ENCODE data around the gene THBS1. TPM values are rescaled to one million over a fixed set of nuclear protein-coding genes. Genes with fewer than 3 reads are reported as not detected.

Gene THBS1
- total RNA-seq, 2 donors from 2014 or later: 13.9 to 16.5 TPM

DNA sequence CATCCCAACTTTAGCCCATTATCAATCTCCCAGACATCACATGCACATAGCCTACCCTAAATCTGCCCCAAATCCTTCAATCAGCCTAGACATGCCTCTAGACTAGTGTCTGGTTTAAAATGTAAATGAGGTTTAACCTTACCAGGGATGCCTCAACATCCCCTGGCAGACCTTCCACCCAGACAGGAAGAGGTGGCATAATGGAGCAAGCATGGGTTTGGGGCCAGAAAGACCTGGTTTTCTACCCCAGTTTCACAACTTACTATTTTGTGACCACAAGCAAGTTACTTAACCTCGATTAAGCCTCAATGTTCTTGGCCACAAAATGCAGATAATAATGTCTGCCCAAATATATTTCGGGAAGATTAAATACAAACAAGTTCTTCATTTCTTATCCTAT is 28.3 kb upstream of the THBS1 start:
- Mint-ChIP-seq H3K27ac (no peak overlapping the region), H3K4me3 (no peak overlapping the region), H3K27me3 (ENCODE audit: insufficient read depth) (peaks cover 1% of the 10 kb centered on the region), H3K9me3 (no peaks in the 10 kb centered on the region), H3K4me1 (peaks cover 4% of the 10 kb centered on the region), H3K36me3 (ENCODE audit: low read depth) (no peaks in the 10 kb centered on the region)
- H3K36me3 ChIP-seq (ENCODE audit: control insufficient read depth, insufficient read depth, low read length): no peaks in the 10 kb centered on the region
- no peaks in the 10 kb centered on the region for H3K27me3 ChIP-seq (ENCODE audit: control insufficient read depth, insufficient read depth, low read length, poor library complexity, severe bottlenecking)
- no peak for DNase-seq
- no peak overlapping the region for H3K27ac ChIP-seq (ENCODE audit: low read depth, low read length)
- no peaks in the 10 kb centered on the region for H3K4me1 ChIP-seq (ENCODE audit: control insufficient read depth, insufficient read depth, low read length)
- H3K9me3 ChIP-seq (ENCODE audit: control insufficient read depth, low read length): no peaks in the 10 kb centered on the region
- H3K9ac ChIP-seq (ENCODE audit: extremely low read depth, low read length, poor library complexity, severe bottlenecking): no peak overlapping the region
- WGBS, 2 experiments (ENCODE audit: insufficient coverage in 1 of 2, insufficient read length in 1 of 2): 92 to 93% methylated on average over 2 of the region's 2 CpGs
- TF ChIP-seq, protein P1, sequence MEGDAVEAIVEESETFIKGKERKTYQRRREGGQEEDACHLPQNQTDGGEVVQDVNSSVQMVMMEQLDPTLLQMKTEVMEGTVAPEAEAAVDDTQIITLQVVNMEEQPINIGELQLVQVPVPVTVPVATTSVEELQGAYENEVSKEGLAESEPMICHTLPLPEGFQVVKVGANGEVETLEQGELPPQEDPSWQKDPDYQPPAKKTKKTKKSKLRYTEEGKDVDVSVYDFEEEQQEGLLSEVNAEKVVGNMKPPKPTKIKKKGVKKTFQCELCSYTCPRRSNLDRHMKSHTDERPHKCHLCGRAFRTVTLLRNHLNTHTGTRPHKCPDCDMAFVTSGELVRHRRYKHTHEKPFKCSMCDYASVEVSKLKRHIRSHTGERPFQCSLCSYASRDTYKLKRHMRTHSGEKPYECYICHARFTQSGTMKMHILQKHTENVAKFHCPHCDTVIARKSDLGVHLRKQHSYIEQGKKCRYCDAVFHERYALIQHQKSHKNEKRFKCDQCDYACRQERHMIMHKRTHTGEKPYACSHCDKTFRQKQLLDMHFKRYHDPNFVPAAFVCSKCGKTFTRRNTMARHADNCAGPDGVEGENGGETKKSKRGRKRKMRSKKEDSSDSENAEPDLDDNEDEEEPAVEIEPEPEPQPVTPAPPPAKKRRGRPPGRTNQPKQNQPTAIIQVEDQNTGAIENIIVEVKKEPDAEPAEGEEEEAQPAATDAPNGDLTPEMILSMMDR (conservative IDR thresholded peaks at IDR 0.05): no peak
- no peak overlapping the region for H3K4me3 ChIP-seq (ENCODE audit: low read length)

DNA sequence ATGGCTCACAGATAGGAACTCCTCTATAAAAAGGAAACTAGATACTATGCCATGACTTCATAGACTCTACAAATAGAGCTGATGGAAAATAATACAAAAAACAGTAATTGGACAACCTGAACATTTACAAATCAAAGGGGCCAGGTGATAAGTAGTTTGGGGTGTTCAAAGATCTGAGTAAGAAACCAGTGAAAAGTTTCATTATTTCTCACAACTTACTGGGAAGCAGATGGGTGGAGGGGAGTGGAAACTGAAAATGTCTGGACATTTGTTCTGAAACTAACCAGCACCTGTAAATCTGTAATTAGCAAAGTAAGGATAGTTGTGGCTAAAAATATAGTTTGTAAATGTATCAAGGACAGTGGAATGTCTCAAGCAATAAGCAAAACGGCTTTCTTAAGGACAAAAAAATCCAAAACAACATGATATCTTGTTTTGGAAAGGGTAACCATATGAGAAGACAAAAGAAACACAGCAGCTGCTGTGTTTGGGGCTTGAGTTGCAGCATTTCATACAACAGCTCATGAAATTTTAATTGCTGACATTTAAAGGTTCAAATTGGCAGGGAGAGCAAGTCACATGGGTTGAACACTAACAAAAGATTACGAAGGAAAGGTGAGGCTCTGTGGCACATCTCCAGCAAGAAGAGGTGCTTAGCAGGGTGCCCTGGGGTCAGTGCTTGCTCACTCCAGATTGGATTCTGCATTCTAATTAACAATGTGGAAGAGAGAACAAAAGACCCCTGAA is 26.8 kb upstream of the THBS1 start:
- peaks cover 4% of the 10 kb centered on the region for H3K4me1 Mint-ChIP-seq

DNA sequence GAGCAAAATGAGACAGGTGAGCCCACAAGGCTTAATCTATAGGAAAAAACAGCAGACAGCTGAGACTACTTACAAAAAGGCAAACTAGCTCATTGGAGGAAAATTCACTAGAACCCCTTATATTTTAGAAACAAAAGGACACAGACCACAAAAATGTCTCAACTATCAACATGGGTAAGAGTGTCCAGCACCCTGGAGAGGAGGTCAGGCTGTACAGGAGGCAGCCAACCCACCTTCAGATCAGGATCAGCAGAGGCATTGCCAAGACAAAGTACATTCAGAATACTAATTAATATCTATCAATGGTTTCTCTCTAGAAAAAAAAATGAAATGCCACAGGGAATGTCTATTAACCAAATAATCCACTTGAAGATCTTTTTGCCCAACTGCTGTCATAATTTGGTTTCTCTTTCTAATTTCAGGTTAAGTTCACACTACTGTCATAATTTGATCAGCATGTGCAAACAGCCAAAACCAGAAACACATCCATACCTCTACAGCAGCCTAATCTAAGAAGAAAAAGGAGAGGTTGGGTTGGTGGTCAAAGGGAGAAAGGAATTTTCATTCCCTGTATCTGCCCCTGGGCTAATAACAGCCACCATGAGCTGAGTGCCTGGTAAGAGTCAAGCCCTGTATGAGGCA is 26.0 kb upstream of the THBS1 start:
- TF ChIP-seq, protein P1 (conservative IDR thresholded peaks at IDR 0.05): no peak
- no peaks in the 10 kb centered on the region for H3K9me3 ChIP-seq (ENCODE audit: control insufficient read depth, low read length)
- peaks cover 4% of the 10 kb centered on the region for H3K4me1 Mint-ChIP-seq
- no peaks in the 10 kb centered on the region for H3K9me3 Mint-ChIP-seq
- no peak overlapping the region for H3K27ac ChIP-seq (ENCODE audit: low read depth, low read length)
- DNase-seq: no peak
- H3K36me3 ChIP-seq (ENCODE audit: control insufficient read depth, insufficient read depth, low read length): no peaks in the 10 kb centered on the region
- H3K36me3 Mint-ChIP-seq (ENCODE audit: low read depth): no peaks in the 10 kb centered on the region
- no peak overlapping the region for H3K27ac Mint-ChIP-seq
- H3K27me3 Mint-ChIP-seq (ENCODE audit: insufficient read depth): peaks cover 1% of the 10 kb centered on the region
- H3K27me3 ChIP-seq (ENCODE audit: control insufficient read depth, insufficient read depth, low read length, poor library complexity, severe bottlenecking): no peaks in the 10 kb centered on the region
- no peak overlapping the region for H3K4me3 Mint-ChIP-seq
- no peak overlapping the region for H3K9ac ChIP-seq (ENCODE audit: extremely low read depth, low read length, poor library complexity, severe bottlenecking)
- H3K4me3 ChIP-seq (ENCODE audit: low read length): no peak overlapping the region
- H3K4me1 ChIP-seq (ENCODE audit: control insufficient read depth, insufficient read depth, low read length): no peaks in the 10 kb centered on the region

More for the DNA sequence above, 26.8 kb upstream of the THBS1 start:
- Histone ChIP-seq H3K4me3 (ENCODE audit: low read length) (no peak overlapping the region), H3K27ac (ENCODE audit: low read depth, low read length) (no peak overlapping the region), H3K9ac (ENCODE audit: extremely low read depth, low read length, poor library complexity, severe bottlenecking) (no peak overlapping the region), H3K4me1 (ENCODE audit: control insufficient read depth, insufficient read depth, low read length) (no peaks in the 10 kb centered on the region), H3K27me3 (ENCODE audit: control insufficient read depth, insufficient read depth, low read length, poor library complexity, severe bottlenecking) (no peaks in the 10 kb centered on the region), H3K9me3 (ENCODE audit: control insufficient read depth, low read length) (no peaks in the 10 kb centered on the region), H3K36me3 (ENCODE audit: control insufficient read depth, insufficient read depth, low read length) (no peaks in the 10 kb centered on the region)
- Mint-ChIP-seq H3K36me3 (ENCODE audit: low read depth) (no peaks in the 10 kb centered on the region), H3K27ac (no peak overlapping the region), H3K4me3 (no peak overlapping the region), H3K27me3 (ENCODE audit: insufficient read depth) (peaks cover 1% of the 10 kb centered on the region), H3K9me3 (no peaks in the 10 kb centered on the region)
- no peak for DNase-seq
- WGBS, 2 experiments (ENCODE audit: insufficient coverage in 1 of 2, insufficient read length in 1 of 2): 65 to 90% methylated on average over 2 of the region's 2 CpGs
- TF ChIP-seq, protein P1 (conservative IDR thresholded peaks at IDR 0.05): no peak
